ENCODE data around the gene PCBP2. TPM values are rescaled to one million over a fixed set of nuclear protein-coding genes. Genes with fewer than 3 reads are reported as not detected.
"Not testable (repeated sequence)": the region's sequence is repeated elsewhere in the genome, so short reads cannot be mapped to it uniquely, and the experiment has no call there.

Gene PCBP2
- polyA plus RNA-seq, 1 donor = 550 TPM

DNA sequence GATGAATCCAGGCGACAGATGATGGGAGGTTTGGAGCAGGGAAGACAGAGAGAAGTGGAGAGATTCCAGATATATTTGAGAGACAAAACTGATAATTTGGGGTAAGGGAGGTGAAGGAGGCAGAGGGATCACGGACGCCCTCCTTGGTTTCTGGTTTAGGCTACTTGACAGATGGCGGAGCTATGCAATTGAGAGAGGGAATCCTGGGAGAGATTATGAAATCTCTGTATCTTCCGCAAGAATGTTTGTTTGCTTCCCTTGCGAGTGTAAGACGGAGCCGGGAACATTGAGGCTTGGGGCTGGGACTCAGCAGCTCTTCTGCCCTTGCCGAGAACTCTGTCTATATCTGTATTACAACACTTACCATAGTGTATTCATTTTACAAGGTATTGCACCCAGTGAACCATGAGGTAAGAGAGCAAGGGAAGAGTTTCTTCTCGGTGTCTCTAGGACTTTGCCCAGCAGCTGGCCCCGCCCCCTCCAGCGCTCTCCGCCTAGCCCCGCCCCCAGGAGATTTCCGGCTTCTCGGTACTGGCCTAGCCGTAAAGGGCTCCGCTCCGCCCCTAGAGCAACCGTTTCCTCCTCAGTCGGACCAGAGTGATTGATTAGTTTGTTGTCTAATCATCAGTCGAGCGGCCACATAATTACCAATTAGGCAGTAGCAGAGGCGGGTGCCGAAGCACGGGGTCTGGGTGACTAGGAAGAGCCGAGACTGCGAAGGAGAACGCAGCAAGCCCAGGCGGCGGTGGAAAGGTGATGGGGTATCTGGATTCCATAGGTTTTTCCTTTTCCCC lies 10.7 kb upstream of the PCBP2 start, which contains the start of gene PRR13:
Gene PRR13 (plus strand): TSS at position 695 of the 794 bp plus-strand sequence. CDS start 981 bp downstream, outside the sequence.
- DNase-seq (ENCODE audit: low read depth) = peak; percentile 99

DNA sequence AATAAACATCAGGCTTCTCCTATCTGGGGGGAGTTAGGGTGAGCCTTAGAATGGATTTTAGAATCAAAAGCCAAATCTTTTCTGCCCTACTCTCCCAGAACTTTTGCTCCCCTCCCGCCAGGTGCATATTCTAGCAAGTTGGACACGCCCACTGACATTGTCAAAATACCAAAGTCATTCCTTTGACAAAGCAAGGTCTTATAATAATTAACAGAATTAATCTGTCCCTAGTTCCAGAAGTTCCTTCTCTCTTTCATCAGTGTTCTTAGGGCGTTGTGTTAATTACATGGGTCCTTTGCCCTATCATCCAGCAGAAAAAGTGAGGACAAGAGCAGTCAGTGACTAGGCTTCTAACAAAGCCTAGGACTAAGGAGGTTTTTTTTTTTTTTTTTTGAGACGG lies 7.9 kb upstream of the PCBP2 start:
- DNase-seq (ENCODE audit: low read depth) = no peak

DNA sequence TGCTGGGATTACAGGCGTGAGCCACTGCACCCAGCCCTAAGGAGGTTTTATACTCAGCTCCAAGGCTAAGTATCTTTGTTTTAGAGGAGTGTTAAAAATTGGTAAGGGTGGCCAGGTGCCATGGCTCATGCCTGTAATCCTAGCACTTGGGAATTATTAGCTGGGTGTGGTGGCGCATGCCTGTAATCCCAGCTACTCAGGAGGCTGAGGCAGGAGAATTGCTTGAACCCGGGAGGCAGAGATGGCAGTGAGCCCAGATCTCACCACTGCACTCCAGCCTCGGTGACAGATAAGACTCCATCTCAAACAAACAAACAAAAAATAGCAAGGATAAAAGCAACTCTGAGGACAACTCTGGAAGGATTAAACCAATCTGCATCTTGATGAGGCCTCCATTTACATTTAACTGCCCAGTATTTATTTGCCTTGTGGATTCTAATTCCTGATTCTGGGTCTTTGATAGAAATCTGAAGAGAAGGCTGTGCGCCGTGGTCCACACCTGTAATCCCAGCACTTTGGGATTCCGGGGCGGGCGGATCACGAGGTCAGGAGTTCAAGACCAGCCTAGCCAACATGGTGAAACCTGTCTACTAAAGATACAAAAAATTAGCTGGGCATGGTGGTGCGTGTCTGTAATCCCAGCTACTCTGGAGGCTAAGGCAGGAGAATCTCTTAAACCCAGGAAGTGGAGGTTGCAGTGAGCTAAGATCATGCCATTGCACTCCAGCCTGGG lies 7.1 kb upstream of the PCBP2 start:
- not testable (repeated sequence) for DNase-seq (ENCODE audit: low read depth)

DNA sequence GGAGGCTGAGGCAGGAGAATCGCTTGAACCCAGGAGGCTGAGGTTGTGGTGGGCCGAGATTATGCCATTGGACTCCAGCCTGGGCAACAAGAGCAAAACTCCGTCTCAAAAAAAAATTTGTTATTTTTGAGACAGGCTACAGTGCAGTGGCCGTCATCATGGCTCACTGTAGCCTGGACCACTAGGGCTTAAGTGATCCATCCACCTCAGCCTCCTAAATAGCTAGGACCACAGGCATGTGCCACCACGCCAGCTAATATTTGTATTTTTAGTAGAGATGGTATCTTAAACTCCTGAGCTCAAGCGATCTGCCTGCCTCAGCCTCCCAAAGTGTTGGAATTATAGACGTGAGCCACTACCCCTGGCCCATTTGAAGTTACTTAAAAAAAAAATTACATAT lies 966 bp upstream of the PCBP2 start:
- no peak for DNase-seq (ENCODE audit: low read depth)

DNA sequence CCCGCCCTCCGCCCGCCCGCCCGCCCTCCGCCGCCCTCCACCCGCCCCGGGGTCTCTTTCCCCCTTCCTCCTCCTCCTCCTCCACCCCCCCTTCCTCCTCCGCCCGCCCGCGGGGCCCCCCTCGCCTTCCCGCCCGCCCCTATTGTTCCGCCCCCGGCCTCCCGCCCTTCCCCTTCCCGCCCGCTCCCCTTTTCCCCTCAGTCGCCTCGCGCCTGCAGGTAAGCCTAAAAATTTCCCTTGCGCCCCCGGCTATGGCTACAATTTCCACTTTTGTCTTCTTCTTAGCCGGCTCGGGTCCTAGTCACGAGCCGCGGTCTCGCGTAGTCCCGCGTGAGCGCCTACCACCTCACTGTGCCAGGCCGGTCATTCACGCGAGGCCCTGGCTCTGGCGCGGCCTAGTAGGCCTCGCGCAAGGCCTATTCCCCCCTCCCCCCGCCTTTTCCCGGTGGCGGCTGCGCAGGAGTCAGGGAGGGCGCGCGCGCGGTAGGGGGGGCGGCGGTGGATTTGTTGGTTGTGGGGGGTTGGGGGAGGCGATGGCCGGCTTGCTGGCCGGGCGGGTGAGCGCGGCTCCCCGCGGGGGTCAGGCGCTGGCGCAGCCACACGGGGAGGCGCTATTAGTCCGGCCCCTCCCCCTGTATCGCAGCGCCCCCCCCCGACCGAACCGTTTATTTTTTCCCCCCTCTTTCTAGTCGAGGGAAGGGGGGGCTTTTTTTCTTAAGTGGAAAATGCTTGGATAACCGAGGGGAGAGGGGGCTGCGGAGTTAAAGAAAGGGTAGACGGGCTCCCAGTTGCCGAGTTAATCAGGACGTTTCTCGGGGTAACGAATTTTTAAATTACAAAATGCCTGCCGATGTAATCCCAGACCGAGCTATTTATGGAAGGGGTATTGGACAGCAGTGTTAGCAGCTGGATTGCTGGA lies 516 bp downstream of the PCBP2 start:
- DNase-seq (ENCODE audit: low read depth) = peak; percentile 40

DNA sequence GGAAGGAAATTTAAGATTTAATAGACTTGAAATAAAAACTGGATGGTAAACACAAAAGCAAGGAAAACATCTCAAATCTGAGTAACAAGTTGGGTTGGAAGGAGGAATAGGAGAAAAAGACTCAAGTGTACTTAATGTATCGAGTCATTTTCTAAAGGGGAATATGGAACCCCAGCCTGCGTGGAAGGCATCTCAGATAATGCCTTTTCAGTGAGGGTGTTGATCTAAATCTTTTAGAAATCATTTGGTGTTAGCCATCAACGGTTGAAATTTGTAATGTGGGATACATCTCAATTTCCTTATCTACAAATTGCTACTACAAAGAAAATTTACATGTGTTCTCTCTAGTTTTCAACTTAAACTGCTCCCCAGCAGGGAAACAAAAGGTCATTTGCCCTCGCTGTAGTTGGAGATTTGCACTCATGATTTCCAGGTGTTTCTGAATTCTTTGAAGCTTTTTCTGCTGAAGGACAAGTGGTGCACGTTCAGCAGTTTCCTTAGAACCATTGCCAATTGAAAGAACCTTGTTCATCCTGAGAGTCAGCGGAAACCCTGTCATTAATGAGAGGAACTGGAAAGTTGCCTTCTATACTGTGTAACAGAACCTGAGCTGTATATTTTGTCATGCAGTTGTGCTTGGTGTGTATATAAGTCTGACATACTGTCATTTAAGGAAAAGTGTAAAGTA lies 2.2 kb downstream of the PCBP2 start:
- DNase-seq (ENCODE audit: low read depth) = no peak

DNA sequence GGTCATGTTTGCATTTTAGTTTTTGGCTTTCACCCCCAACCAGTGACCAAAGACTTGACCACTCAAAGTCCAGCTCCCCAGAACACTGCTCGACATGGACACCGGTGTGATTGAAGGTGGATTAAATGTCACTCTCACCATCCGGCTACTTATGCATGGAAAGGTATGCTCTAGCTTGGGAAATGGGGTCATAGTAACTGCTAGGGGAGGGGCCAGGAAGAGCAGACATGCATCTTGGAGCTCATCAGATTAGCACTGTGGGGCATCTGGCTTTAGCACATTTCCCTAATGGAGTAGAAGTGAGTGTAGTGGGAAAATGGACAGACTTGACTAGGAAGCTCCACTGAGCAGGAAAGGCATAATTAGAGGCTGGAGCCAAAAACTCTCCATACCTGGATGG lies 2.8 kb downstream of the PCBP2 start:
- DNase-seq (ENCODE audit: low read depth) = no peak

DNA sequence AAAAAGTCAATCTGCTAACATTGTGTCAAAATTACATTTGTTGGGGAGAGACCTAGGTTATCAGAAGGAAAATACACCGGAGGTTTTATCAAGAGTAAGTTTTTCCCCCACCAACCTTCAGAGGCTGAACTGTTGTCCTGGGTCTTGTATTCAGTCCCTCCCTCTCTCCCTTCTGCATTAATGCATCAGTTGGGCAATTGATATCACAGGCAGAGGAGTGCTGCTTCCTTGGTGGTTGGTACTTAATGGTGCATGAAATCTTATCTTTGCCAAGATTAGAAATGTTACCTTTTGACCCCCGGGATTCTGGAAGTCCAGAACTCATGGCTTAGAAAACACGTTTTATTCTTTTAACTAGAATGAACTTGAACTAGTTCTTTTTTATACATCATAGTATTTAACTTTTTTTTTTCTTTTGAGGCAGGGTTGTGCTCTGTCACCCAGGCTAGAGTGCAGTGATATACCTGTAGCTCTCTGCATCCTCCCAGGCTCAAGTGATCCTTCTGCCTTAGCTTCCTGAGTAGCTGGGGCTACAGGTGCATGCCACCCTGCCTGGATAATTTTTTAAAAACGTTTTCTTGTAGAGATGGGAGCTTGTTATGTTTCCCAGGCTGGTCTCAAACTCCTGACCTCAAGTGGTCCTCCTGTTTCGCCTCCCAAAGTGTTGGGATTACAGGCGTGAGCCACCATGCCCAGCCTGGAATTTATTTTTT lies 4.9 kb downstream of the PCBP2 start:
- DNase-seq (ENCODE audit: low read depth) = no peak

DNA sequence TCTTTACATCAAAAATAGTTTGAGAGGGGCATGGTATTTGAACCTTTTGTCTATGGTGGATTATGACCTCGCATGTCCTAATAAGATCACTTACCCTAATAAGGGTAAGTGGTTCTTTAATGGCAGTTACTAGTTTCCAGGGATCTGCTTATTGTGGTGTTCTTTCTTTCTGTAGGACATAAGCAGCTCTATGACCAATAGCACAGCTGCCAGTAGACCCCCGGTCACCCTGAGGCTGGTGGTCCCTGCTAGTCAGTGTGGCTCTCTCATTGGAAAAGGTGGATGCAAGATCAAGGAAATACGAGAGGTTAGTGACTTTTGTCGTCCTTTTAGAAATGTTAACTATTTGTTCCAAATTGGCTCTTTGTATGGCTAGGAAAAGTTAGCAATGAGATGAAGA lies 7.2 kb downstream of the PCBP2 start:
- no peak for DNase-seq (ENCODE audit: low read depth)

DNA sequence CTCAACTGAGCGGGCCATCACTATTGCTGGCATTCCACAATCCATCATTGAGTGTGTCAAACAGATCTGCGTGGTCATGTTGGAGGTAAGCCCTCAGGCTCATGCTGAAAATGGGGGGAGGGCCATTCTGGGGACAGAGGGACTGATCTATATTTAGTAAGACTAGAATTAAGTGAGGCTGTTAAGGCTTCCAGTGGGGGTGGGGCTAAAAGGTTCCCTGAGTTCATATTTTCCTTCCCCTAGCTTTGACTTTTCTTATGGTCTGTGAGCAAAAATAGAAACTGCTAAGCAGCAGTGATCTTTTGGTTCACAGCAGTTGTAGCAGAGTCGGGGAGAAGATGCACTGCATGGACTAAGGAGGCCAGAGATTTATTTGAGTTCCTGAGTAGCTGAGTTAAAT lies 9.2 kb downstream of the PCBP2 start:
- no peak for DNase-seq (ENCODE audit: low read depth)

DNA sequence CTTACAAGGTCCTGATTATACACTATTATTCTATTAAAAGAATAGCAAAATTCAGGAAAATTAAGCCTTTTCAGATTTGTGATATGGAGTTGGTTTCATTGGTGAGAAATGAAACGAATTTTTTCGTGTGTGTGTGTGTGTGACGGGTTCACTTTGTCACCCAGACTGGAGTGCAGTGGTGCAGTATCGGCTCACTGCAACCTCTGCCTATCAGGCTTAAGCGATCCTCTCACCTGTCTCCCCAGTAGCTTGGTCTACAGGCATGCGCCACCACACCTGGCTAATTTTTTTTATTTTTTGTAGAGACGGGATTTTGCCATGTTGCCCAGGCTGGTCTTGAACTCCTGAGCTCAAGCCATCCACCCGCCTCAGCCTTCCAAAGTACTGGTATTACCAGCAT lies 9.7 kb downstream of the PCBP2 start:
- no peak for DNase-seq (ENCODE audit: low read depth)

DNA sequence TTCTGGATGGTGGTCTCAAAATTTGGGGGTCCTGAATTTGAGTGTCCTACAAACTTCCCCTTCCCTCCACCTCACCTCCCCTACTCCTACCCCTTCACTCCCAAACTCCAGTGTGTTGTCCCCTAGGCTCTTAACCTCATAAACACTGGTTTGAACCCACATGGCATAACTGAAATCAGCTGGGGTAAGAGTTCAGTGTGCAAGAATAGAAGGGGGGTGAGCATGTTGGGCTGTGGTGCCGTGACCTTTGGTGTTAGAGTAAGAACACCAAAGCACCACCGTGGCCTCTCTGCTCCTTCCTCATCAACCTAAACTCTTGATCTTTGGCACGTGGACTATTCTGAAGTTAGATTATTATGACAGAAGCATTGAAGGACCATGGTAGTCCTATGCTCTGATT lies 11.0 kb downstream of the PCBP2 start:
- DNase-seq (ENCODE audit: low read depth) = no peak

DNA sequence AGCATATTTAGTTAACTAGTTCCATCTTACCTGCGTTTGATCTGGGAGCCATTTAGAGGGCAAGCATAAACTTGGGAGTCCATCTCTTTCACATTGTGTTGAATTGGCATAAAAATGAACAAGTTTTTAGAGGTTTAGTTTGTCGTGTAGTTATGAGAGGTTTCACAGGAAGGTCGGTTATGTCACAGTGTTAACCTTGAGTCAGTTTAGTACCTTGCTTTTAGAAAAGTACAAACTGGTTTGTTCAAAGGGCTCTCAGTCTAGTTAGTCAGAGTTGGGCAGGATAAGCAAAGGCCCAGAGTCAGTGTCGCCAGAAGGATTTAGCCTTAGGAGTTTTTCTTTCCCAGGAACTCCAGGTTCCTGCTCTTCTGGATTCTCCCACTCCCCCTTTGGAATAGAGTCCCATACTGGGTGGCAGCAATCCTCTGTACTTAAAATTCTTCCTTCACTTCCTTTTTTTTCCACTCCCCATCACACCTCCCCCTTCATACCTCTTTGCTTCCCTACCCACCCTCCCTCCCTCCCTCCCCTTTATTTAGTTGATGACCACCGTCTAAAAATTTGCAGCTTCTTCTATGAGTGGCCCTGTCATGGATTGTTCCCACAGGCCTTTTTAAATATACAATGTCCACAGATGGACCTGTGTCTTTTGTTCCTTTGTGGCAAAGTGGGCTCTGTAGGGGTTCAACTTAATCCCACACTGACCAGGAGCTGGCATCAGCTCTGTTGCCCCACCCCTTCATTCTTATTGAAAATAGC lies 12.1 kb downstream of the PCBP2 start:
- no peak for DNase-seq (ENCODE audit: low read depth)

DNA sequence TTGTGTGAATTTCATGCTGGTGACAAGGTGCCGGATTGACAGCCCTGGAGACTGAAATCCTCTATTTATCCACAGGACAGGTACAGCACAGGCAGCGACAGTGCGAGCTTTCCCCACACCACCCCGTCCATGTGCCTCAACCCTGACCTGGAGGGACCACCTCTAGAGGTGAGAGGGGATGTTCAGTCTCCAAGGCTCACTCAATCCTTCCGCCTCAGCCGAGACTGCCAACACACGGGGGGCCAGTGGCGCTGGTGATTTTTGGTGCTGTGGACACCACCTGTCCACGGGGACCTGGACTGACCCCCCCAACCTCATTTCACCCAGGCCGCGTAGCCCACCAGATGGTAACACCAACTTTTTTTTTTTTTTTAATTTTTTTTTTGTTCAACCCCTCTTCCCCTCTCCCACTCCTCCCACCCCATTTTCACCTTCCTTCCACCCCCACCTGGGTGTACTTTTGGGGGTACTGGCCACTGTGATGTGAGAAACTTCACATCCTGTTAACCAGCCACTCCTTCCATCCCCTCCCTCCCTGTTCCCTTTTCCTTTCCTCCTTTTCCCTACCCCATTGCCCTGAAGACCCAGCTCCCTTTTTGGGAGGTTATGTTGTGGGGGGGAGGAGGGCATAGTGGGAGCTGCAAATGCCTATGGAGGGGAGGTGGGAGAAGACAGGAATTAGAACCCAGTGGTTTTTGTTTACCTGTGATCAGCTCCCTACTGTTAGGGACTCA lies 12.9 kb downstream of the PCBP2 start:
- DNase-seq (ENCODE audit: low read depth) = no peak

DNA sequence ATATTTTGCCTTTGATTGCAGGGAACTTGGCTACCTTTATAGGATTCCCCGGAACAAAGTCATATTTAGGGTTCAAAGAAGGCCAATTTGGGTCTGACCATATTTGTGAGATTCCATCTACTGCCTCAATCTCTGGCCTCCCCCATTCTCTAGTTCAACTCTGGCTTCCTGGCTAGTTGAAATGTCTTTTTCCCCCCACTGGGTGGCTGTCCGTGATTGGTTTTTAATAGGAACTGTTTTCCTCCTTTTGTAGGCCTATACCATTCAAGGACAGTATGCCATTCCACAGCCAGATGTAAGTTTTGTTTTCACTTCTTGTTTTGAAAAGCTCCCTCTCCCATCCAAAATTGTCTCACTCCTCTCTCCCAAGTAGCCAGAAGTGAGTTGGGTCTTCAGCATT lies 13.8 kb downstream of the PCBP2 start:
- no peak for DNase-seq (ENCODE audit: low read depth)

DNA sequence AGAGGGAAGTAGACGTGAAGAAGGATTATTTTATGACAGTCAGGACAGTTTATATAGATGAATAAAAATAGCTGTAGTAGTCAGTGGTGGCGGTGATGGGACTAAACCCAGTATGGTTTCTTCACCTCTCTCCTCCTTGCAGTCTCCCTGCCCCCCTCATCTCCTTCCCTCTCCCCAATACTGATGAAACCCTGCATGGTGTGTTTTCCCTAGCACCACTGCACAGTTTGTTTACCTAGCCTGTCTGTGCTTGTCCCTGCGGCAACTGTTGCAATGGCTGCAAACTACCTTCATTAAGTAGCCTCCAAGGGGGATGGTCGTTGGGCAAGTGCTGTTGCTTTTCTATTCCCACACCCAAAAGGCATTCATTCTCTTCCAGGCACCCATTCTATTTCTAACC lies 14.7 kb downstream of the PCBP2 start:
- no peak for DNase-seq (ENCODE audit: low read depth)

DNA sequence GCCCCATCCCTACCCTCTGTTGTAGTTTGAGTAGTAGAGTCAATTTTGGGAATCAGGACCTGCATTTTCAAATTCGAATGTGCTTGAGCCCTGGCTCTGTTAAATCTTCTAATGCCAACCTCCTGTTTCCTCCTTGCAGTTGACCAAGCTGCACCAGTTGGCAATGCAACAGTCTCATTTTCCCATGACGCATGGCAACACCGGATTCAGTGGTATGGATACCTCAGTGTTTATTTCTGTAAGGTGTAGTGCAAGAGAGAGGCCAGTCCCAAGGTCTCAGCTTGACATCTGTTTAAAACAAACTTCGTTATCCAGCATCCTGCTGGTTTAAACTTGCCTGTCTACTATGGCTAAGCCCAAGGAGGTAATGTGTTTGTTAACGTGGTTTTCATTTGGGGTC lies 15.2 kb downstream of the PCBP2 start:
- DNase-seq (ENCODE audit: low read depth) = no peak

DNA sequence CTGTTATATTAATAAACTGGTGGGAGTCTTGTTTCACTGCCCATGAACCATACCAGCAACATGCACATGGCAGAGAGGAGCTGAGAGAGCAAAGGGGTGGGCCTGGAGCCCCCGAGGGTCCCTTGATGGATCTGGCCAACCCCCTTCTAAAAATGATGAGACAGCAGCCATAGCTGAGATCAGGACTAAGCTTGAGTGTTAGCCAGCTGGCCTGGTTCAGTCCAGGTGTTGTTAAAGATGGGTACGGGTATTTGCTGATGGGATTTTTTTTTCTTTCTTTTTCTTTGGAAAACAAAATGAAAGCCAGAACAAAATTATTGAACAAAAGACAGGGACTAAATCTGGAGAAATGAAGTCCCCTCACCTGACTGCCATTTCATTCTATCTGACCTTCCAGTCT lies 16.0 kb downstream of the PCBP2 start:
- DNase-seq (ENCODE audit: low read depth) = no peak

DNA sequence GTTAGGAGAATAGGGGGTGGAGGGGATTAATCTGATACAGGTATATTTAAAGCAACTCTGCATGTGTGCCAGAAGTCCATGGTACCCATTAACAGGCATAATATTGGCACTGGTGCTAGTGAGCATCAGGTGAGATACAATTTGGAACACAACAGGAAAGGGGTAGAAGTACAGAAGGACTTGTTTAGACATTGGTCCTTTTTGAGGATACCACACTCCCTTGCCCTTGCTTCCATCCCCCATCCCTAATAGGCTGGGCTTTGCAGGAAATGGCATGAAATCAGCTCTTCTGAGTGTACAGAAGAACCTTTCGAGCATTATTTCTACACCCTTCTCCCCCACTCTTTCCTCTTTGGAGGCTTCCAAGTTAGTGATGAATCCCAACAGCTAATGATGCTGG lies 16.4 kb downstream of the PCBP2 start:
- DNase-seq (ENCODE audit: low read depth) = no peak
